NT2/D1 (cell line): Measurements from ENCODE around the gene GLIS1.

Experiments used
- SUZ12 ChIP-seq: IDR thresholded peaks from 2 replicates; pipeline ENCODE4 v1.6.1; 2011; ENCODE audit not compliant: insufficient read length, insufficient read depth; ENCODE audit errors: extremely low read depth
- YY1 ChIP-seq: IDR thresholded peaks from 2 replicates; pipeline ENCODE4 v1.6.1; 2011; ENCODE audit not compliant: insufficient read length, insufficient read depth

DNA sequence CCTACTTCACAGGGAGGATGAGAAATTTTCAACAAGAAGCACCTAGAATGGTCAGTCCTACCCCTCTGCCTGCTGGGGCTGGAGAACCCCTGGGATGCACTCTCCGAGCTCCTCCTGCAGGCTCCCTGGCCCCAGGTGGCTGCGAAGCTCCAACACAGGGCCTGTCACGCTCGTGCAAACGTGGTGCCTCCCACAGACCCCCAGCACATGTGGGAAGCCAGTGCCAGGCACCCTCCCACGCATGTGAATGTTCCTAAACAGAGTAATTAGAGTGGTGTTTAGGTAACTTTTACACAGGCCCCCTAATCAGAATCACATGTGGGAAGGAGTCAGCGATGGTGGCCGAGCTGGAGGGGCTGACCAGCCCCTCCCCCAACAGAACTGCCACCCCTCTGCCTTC, 28.4 kb downstream of the GLIS1 start:
- no peak for TF ChIP-seq SUZ12
- TF ChIP-seq YY1, result no peak
